SU-DHL-6 (cell line): ENCODE measurements around the gene SKIC8.

Source experiments
- H2AFZ ChIP-seq: fragments of 200-600 bp; sonication (generic); 2 replicates; pipeline ENCODE4 v1.6.1; 2014; ENCODE audit warnings: low read depth, mild to moderate bottlenecking, moderate library complexity, mixed read lengths, antibody characterized with exemption, low read length; ENCODE audit not compliant: severe bottlenecking
- H3F3A ChIP-seq: fragments of 200-600 bp; shearing (Covaris generic); 2 replicates; pipeline ENCODE4 v1.6.0; 2016; ENCODE audit warnings: antibody characterized with exemption, mild to moderate bottlenecking; ENCODE audit not compliant: insufficient read depth
- H3K27ac ChIP-seq: fragments of 200-600 bp; sonication (generic); 2 replicates; pipeline ENCODE4 v1.5.1; 2016; ENCODE audit warnings: low read depth, mild to moderate bottlenecking, low read length, moderate library complexity, mixed read lengths
- H3K27me3 ChIP-seq: fragments of 200-600 bp; sonication (generic), shearing (Covaris generic); 2 replicates; pipeline ENCODE4 v1.6.0; 2014; ENCODE audit warnings: mild to moderate bottlenecking, low read length
- H3K36me3 ChIP-seq: fragments of 200-600 bp; sonication (generic); 2 replicates; pipeline ENCODE4 v1.6.1; 2014; ENCODE audit warnings: mild to moderate bottlenecking, low read length, mixed read lengths
- H3K4me2 ChIP-seq: fragments of 300-600, 200-600 bp; shearing (Covaris generic), sonication (generic); 2 replicates; pipeline ENCODE4 v1.6.0; 2014; ENCODE audit warnings: low read length, low read depth, mild to moderate bottlenecking; ENCODE audit not compliant: poor library complexity, severe bottlenecking
- H3K4me3 ChIP-seq: fragments of 200-600 bp; sonication (generic); 2 replicates; pipeline ENCODE4 v1.5.1; 2014; ENCODE audit warnings: antibody characterized with exemption, low read length, mild to moderate bottlenecking, mixed read lengths; ENCODE audit not compliant: insufficient read depth, poor library complexity, severe bottlenecking
- H3K79me2 ChIP-seq: fragments of 200-600 bp; sonication (generic); 2 replicates; pipeline ENCODE4 v1.6.1; 2014; ENCODE audit warnings: mild to moderate bottlenecking, low read length, moderate library complexity; ENCODE audit not compliant: insufficient read depth
- H3K9ac ChIP-seq: fragments of 200-600 bp; sonication (generic); 2 replicates; pipeline ENCODE4 v1.7.0; 2014; ENCODE audit warnings: mild to moderate bottlenecking, low read length
- H3K9me2 ChIP-seq: fragments of 200-600 bp; sonication (generic); replicated peaks from 2 replicates; pipeline ENCODE4 v1.6.1; 2014; ENCODE audit warnings: low read length; ENCODE audit not compliant: insufficient read depth
- H3K9me3 ChIP-seq: fragments of 200-600 bp; sonication (generic); 2 replicates; pipeline ENCODE4 v1.6.1; 2014; ENCODE audit warnings: low read length, mixed read lengths; ENCODE audit not compliant: insufficient read depth
- H4K20me1 ChIP-seq: fragments of 200-600 bp; sonication (generic); 2 replicates; pipeline ENCODE4 v1.6.1; 2014; ENCODE audit warnings: low read depth, mild to moderate bottlenecking, antibody characterized with exemption, low read length, moderate library complexity, mixed read lengths
- CTCF ChIP-seq: fragments of 200-600 bp; sonication (generic); IDR thresholded peaks from one replicate; pipeline ENCODE4 v1.5.1; 2017; ENCODE audit warnings: antibody characterized with exemption, mild to moderate bottlenecking, low read length, moderate library complexity; ENCODE audit not compliant: insufficient read depth, poor library complexity, severe bottlenecking
- EZH2phosphoT487 ChIP-seq: fragments of 200-600 bp; sonication (generic), shearing (Covaris generic); conservative IDR thresholded peaks from 2 replicates; pipeline ENCODE4 v1.6.1; 2018; ENCODE audit warnings: mild to moderate bottlenecking, antibody characterized with exemption, low read length, moderate library complexity, mixed read lengths

Gene SKIC8

GRCh38 chr15:78343276-78344060 is 44.1 kb upstream of the SKIC8 start:
- Histone ChIP-seq H3K4me3 (no peak overlapping the region), H3K79me2 (no peaks in the 10 kb centered on the region), H3K27me3 (no peaks in the 10 kb centered on the region), H3K4me2 (no peak overlapping the region), H3K9me2 (no peaks in the 10 kb centered on the region), H3F3A (no peaks in the 10 kb centered on the region), H3K9ac (no peak overlapping the region), H3K9me3 (no peaks in the 10 kb centered on the region), H3K36me3 (no peaks in the 10 kb centered on the region), H4K20me1 (no peaks in the 10 kb centered on the region), H2AFZ (no peak overlapping the region), H3K27ac (no peak overlapping the region)
- TF ChIP-seq EZH2phosphoT487 (no peak), CTCF (no peak)

- H3K4me2 ChIP-seq, result no peak overlapping the region
These were observed 42.6 kb upstream of the SKIC8 start for GRCh38 chr15:78342021-78342420.

GRCh38 chr15:78341057-78341987 is 41.9 kb upstream of the SKIC8 start:
- H3K9me2 ChIP-seq, result no peaks in the 10 kb centered on the region
- H3K9me3 ChIP-seq, result no peaks in the 10 kb centered on the region
- no peak overlapping the region for H2AFZ ChIP-seq
- no peak overlapping the region for H3K9ac ChIP-seq
- no peaks in the 10 kb centered on the region for H3K27me3 ChIP-seq
- TF ChIP-seq CTCF (no peak), EZH2phosphoT487 (no peak)
- H4K20me1 ChIP-seq, result no peaks in the 10 kb centered on the region
- H3F3A ChIP-seq, result no peaks in the 10 kb centered on the region
- no peak overlapping the region for H3K4me3 ChIP-seq
- H3K79me2 ChIP-seq, result no peaks in the 10 kb centered on the region
- H3K4me2 ChIP-seq, result no peak overlapping the region
- no peak overlapping the region for H3K27ac ChIP-seq
- H3K36me3 ChIP-seq, result no peaks in the 10 kb centered on the region

More at GRCh38 chr15:78342021-78342420, 42.6 kb upstream of the SKIC8 start:
- H2AFZ ChIP-seq, result no peak overlapping the region
- no peak for TF ChIP-seq EZH2phosphoT487
- no peaks in the 10 kb centered on the region for H3K9me2 ChIP-seq
- no peak overlapping the region for H3K9ac ChIP-seq
- no peaks in the 10 kb centered on the region for H3K9me3 ChIP-seq
- H3K36me3 ChIP-seq, result no peaks in the 10 kb centered on the region
- no peaks in the 10 kb centered on the region for H3K27me3 ChIP-seq
- H3K79me2 ChIP-seq, result no peaks in the 10 kb centered on the region
- no peak overlapping the region for H3K4me3 ChIP-seq
- H4K20me1 ChIP-seq, result no peaks in the 10 kb centered on the region
- no peak overlapping the region for H3K27ac ChIP-seq
- H3F3A ChIP-seq, result no peaks in the 10 kb centered on the region
